Central memory CD4-positive, alpha-beta T cell (primary cell): ENCODE measurements around the gene AMPD2.
A peak's percentile ranks its signal among the peaks of the same experiment; 100 is the strongest.

Source experiments
- DNase-seq: peaks from one replicate; pipeline ENCODE4 v3.0.0; 2022

Gene AMPD2

GRCh38 chr1:109630898-109631512 is 11.4 kb downstream of the AMPD2 start:
- no peak for DNase-seq

GRCh38 chr1:109631513-109632505 is 12.2 kb downstream of the AMPD2 start:
- DNase-seq, result no peak

GRCh38 chr1:109632671-109633346 is 13.2 kb downstream of the AMPD2 start:
- DNase-seq, result no peak

GRCh38 chr1:109634292-109634691 is 14.7 kb downstream of the AMPD2 start:
- DNase-seq, result no peak

GRCh38 chr1:109634771-109635750 is 15.4 kb downstream of the AMPD2 start:
- no peak for DNase-seq

GRCh38 chr1:109635862-109636200 is 16.2 kb downstream of the AMPD2 start:
- DNase-seq, result no peak

GRCh38 chr1:109636201-109636952 is 16.7 kb downstream of the AMPD2 start:
- no peak for DNase-seq

- no peak for DNase-seq
Measured at GRCh38 chr1:109637446-109637845, 17.8 kb downstream of the AMPD2 start.

- DNase-seq, result no peak
Measured at GRCh38 chr1:109639063-109639840, 19.6 kb downstream of the AMPD2 start.

GRCh38 chr1:109639841-109640184 is 20.2 kb downstream of the AMPD2 start:
- no peak for DNase-seq

- DNase-seq, result peak; percentile 76
Measured at GRCh38 chr1:109640285-109640865, 20.7 kb downstream of the AMPD2 start.

- no peak for DNase-seq
Measured at GRCh38 chr1:109641078-109641740, 21.6 kb downstream of the AMPD2 start.

- no peak for DNase-seq
Measured at GRCh38 chr1:109641861-109642260, 22.2 kb downstream of the AMPD2 start.

- no peak for DNase-seq
Measured at GRCh38 chr1:109642626-109643025, 23.0 kb downstream of the AMPD2 start.

- DNase-seq, result peak; percentile 72
Measured at GRCh38 chr1:109643385-109644230, 24.0 kb downstream of the AMPD2 start.

GRCh38 chr1:109644670-109645069 is 25.0 kb downstream of the AMPD2 start:
- DNase-seq, result no peak

GRCh38 chr1:109649491-109649914 is 29.9 kb downstream of the AMPD2 start:
- no peak for DNase-seq

GRCh38 chr1:109650609-109651008 is 31.0 kb downstream of the AMPD2 start:
- no peak for DNase-seq

GRCh38 chr1:109652402-109652801 is 32.8 kb downstream of the AMPD2 start:
- no peak for DNase-seq
